Small intestine (tissue), 16 donors: ENCODE data around the gene QSOX1. TPM values are rescaled to one million over a fixed set of nuclear protein-coding genes. Genes with fewer than 3 reads are reported as not detected.

Experiments used
- DNase-seq, 2 donors: peaks; one replicate each; pipeline versions ENCODE4 v3.0.0 to v3.0.0-alpha.2; 2013
- FAIRE-seq: peaks from 2 replicates; lab custom pipeline; 2012; peaks lifted over from hg19 to GRCh38; lab: Jason Lieb, UNC
- H3K27ac ChIP-seq, 3 donors: one replicate each; pipeline ENCODE4 v1.5.1; 2013; ENCODE audit warnings: low read length in 2 of 3, mild to moderate bottlenecking in 2 of 3, control low read depth in 1 of 3, inconsistent platforms in 1 of 3, low read depth in 1 of 3, moderate library complexity in 1 of 3
- H3K27me3 ChIP-seq, 3 donors: one replicate each; pipeline ENCODE4 v1.6.1; 2013; ENCODE audit warnings: low read length in 3 of 3, inconsistent platforms in 1 of 3; ENCODE audit not compliant: control insufficient read depth in 3 of 3, insufficient read depth in 3 of 3
- H3K36me3 ChIP-seq, 3 donors: one replicate each; pipeline ENCODE4 v1.6.1; 2013; ENCODE audit warnings: low read length in 3 of 3, inconsistent platforms in 1 of 3, low read depth in 1 of 3, mild to moderate bottlenecking in 1 of 3, moderate library complexity in 1 of 3; ENCODE audit not compliant: control insufficient read depth in 3 of 3, insufficient read depth in 2 of 3
- H3K4me1 ChIP-seq, 3 donors: one replicate each; pipeline ENCODE4 v1.6.1; 2013; ENCODE audit warnings: low read length in 2 of 3, inconsistent platforms in 1 of 3, low read depth in 1 of 3, mild to moderate bottlenecking in 1 of 3, moderate library complexity in 1 of 3; ENCODE audit not compliant: control insufficient read depth in 3 of 3, insufficient read depth in 2 of 3
- H3K4me3 ChIP-seq, 3 donors: one replicate each; pipeline ENCODE4 v1.5.1; 2013; ENCODE audit warnings: low read length in 3 of 3, control low read depth in 1 of 3, inconsistent platforms in 1 of 3, low read depth in 1 of 3, mild to moderate bottlenecking in 1 of 3, moderate library complexity in 1 of 3
- H3K9me3 ChIP-seq, 2 donors: one replicate each; pipeline ENCODE4 v1.6.1; 2013; ENCODE audit warnings: low read depth in 1 of 2, low read length in 1 of 2; ENCODE audit not compliant: control insufficient read depth in 2 of 2, insufficient read depth in 1 of 2
- WGBS, 3 donors: extraction: QIAGEN DNeasy Blood & Tissue Kit; methylation state at CpG; one replicate each; pipeline ENCODE4 v1.1.7; 2013; 5-methylcytosine and 5-hydroxymethylcytosine counted together
- long read RNA-seq, 10 donors: transcript quantifications; one replicate each; lab custom pipeline, GENCODE V29; 2026
- polyA plus RNA-seq, 4 donors: library from polyadenylated mRNA; stranded (reverse) in 3 of 4; unstranded in 1 of 4; fragments of 200-250 nt in 3 of 4; fragments of 120-200 nt in 1 of 4; gene quantifications; one replicate each; pipeline versions ENCODE4 v1.2.1 to v1.2.3, GENCODE V29; 2013
- donor health status: healthy with polysubstance abuse.
- donor health status: control.
- donor health status: control.
- donor health status: Bipolar disorder and iron deficiency.
- donor health status: healthy.

Gene QSOX1, protein sequence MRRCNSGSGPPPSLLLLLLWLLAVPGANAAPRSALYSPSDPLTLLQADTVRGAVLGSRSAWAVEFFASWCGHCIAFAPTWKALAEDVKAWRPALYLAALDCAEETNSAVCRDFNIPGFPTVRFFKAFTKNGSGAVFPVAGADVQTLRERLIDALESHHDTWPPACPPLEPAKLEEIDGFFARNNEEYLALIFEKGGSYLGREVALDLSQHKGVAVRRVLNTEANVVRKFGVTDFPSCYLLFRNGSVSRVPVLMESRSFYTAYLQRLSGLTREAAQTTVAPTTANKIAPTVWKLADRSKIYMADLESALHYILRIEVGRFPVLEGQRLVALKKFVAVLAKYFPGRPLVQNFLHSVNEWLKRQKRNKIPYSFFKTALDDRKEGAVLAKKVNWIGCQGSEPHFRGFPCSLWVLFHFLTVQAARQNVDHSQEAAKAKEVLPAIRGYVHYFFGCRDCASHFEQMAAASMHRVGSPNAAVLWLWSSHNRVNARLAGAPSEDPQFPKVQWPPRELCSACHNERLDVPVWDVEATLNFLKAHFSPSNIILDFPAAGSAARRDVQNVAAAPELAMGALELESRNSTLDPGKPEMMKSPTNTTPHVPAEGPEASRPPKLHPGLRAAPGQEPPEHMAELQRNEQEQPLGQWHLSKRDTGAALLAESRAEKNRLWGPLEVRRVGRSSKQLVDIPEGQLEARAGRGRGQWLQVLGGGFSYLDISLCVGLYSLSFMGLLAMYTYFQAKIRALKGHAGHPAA
- 100 to 1,000 TPM in 1 of 4 donors, 10 to 100 TPM in 3; 18.1 to 115 (median 42.9) TPM for polyA plus RNA-seq
- long read RNA-seq, donor 1, result 0 reads
- long read RNA-seq, donor 2, full-length matches to known transcripts, result 2 of 2 reads
- long read RNA-seq, donor 2, partial matches to known transcripts, result 0 of 2 reads
- long read RNA-seq, donor 2, other reads (novel, unspliced or antisense), result 0 of 2 reads
- long read RNA-seq, donor 3, full-length matches to known transcripts, result 6 of 6 reads
- long read RNA-seq, donor 3, partial matches to known transcripts, result 0 of 6 reads
- long read RNA-seq, donor 3, other reads (novel, unspliced or antisense), result 0 of 6 reads
- long read RNA-seq, donor 4, result 0 reads
- long read RNA-seq, donor 5, full-length matches to known transcripts, result 1 of 1 reads
- long read RNA-seq, donor 5, partial matches to known transcripts, result 0 of 1 reads
- long read RNA-seq, donor 5, other reads (novel, unspliced or antisense), result 0 of 1 reads
- long read RNA-seq, donor 6, full-length matches to known transcripts, result 8 of 39 reads
- long read RNA-seq, donor 6, partial matches to known transcripts, result 31 of 39 reads
- long read RNA-seq, donor 6, other reads (novel, unspliced or antisense), result 0 of 39 reads
- long read RNA-seq, donor 7, result 0 reads
- long read RNA-seq, donor 8, partial matches to known transcripts, result 5 of 6 reads
- long read RNA-seq, donor 8, other reads (novel, unspliced or antisense), result 0 of 6 reads
- long read RNA-seq, donor 9, result 0 reads
- long read RNA-seq, donor 10, full-length matches to known transcripts, result 15 of 15 reads
- long read RNA-seq, donor 10, partial matches to known transcripts, result 0 of 15 reads
- long read RNA-seq, donor 10, other reads (novel, unspliced or antisense), result 0 of 15 reads

DNA sequence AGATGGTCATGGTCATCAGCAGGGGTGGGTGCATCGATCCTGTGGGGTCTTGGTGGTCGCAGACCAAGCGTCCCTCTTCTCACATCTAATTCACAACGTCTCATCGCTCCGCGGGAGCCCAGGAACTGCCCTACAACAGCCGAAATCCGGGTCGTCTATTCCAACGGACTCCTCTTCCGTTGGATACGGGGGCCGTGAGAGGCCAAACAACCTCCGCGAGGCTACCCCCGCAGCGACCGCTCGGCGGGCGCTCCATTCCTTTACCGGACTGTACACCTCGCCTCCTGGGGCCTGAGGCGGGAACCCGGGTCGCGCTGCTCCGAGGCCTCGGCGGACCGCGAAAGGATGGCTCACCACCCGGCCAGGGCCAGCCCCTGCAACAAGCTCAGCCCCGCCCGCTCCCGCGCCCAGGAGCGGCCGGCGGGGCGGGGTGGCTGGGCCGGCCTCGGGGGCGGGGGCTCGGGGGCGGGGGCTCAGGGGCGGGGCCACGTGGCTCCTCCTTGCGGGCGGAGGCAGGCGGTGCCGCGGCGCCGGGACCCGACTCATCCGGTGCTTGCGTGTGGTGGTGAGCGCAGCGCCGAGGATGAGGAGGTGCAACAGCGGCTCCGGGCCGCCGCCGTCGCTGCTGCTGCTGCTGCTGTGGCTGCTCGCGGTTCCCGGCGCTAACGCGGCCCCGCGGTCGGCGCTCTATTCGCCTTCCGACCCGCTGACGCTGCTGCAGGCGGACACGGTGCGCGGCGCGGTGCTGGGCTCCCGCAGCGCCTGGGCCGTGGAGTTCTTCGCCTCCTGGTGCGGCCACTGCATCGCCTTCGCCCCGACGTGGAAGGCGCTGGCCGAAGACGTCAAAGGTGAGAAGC, at the start of gene QSOX1:
Gene QSOX1, plus strand, starts transcription at position 545 of the 857 bp plus-strand sequence. Its CDS starts 39 bp downstream, at position 584.
- H3K4me1 ChIP-seq, result peaks cover 6 to 37% (median 12%) of the 10 kb centered on the region in 3 donors
- H3K27ac ChIP-seq, result peak within 1 kb of the TSS; percentile 60 to 89 (median 66)
- FAIRE-seq, result no peak
- peaks cover 0 to 27% (median 0%) of the 10 kb centered on the region in 3 donors for H3K27me3 ChIP-seq
- H3K9me3 ChIP-seq, result no peaks in the 10 kb centered on the region
- peak; percentile 86 to 89 for DNase-seq
- WGBS, 3 donors, result 0 to 1% (median 1%) methylated on average over 56 to 100 of the region's 100 CpGs
- H3K4me3 ChIP-seq, result peak within 1 kb of the TSS; percentile 76 to 84 (median 83)
- no peaks in the 10 kb centered on the region for H3K36me3 ChIP-seq

DNA sequence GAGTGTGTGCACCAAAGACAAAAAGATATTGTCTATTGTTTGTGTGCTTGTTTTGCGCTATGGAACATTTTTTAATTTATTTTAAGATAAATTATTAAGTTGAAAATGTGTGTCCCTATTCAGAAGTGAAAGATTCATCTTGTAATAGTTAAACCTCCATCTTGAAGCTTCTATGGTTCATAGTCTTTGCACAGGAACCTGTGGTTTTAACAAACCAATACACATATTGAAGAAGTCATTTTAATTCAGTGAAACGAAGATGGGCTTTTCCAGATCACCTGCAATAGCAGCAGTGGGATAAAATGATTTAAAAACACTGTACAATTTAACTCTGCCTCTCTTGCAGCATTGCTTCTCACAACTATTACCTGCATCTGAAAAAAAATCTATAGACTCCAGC, 42.6 kb upstream of the QSOX1 start:
- 83 to 94% (median 89%) methylated on average over 2 of the region's 2 CpGs for WGBS, 3 donors
- H3K27me3 ChIP-seq, result no peaks in the 10 kb centered on the region
- FAIRE-seq (no peak), DNase-seq (no peak)
- no peaks in the 10 kb centered on the region for H3K9me3 ChIP-seq
- peaks cover 11 to 20% (median 17%) of the 10 kb centered on the region in 3 donors for H3K36me3 ChIP-seq
- H3K4me1 ChIP-seq, result no peaks in the 10 kb centered on the region
- H3K27ac ChIP-seq, result no peak overlapping the region
- H3K4me3 ChIP-seq, result no peak overlapping the region

DNA sequence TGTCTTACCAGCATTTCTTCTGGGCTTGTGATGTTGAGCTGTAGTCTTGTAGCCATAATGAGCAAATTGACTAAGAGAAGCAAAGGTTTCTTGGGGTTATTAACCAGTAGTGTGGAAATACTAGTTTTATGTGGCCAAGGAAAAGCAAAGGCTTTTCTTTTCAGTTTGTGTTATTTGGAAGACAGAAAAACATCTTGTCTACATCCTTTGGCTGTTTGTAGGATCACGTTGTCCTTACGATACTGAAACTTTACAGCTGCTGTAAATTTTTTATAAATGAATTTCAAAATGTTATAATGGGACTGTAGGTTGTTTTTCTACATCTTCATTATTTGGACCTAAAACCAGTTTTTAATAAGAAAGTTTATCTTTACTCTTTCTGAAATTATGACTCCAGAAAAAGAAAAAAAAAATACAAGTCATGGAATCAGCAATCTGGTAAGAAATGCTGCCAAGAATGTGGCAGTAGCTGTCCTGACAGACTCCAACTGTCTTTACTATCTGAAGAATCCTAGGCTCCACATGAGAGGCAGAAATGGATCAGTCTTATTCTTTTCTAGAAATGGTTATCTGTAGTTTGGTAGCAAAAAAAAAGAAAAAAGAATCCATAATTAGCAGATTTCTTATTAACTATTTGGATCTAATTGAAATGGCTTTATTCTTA, 41.6 kb upstream of the QSOX1 start:
- Histone ChIP-seq H3K9me3 (no peaks in the 10 kb centered on the region), H3K27ac (no peak overlapping the region), H3K4me3 (no peak overlapping the region), H3K4me1 (no peaks in the 10 kb centered on the region), H3K36me3 (peaks cover 11 to 16% (median 14%) of the 10 kb centered on the region in 3 donors), H3K27me3 (no peaks in the 10 kb centered on the region)
- FAIRE-seq (no peak), DNase-seq (no peak)
- 79 to 100% (median 95%) methylated on average over 2 of the region's 2 CpGs for WGBS, 3 donors

DNA sequence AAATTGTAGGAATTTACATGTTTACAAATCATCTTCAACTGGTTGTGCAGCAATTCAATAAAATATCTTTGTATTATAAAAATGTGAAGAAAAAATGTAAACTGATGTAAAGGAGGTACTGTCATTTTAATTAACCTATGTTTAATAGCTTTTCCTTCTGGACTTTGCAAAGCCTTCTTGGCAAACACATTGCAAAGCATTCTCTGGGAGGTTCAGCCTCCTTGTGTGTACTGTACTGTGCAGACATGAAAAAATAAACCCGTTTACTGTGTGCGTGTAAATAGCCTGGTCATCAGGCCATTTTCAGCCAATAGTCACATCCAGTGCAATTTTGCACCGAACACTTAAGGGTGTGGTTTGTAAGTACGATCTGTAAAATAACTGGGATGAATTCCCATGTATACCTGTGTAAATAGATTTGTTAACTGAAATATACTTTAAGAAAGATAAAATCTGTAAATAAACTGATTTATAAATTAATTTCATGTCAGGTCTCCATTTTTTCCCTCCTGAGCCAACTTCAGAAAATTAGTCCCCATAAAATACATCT, 40.2 kb upstream of the QSOX1 start:
- Histone ChIP-seq H3K27me3 (no peaks in the 10 kb centered on the region), H3K36me3 (peaks cover 11 to 14% (median 12%) of the 10 kb centered on the region in 3 donors), H3K4me3 (no peak overlapping the region), H3K27ac (no peak overlapping the region), H3K4me1 (no peaks in the 10 kb centered on the region), H3K9me3 (no peaks in the 10 kb centered on the region)
- FAIRE-seq (no peak), DNase-seq (no peak)
- 70 to 84% (median 81%) methylated on average over 4 of the region's 4 CpGs for WGBS, 3 donors

DNA sequence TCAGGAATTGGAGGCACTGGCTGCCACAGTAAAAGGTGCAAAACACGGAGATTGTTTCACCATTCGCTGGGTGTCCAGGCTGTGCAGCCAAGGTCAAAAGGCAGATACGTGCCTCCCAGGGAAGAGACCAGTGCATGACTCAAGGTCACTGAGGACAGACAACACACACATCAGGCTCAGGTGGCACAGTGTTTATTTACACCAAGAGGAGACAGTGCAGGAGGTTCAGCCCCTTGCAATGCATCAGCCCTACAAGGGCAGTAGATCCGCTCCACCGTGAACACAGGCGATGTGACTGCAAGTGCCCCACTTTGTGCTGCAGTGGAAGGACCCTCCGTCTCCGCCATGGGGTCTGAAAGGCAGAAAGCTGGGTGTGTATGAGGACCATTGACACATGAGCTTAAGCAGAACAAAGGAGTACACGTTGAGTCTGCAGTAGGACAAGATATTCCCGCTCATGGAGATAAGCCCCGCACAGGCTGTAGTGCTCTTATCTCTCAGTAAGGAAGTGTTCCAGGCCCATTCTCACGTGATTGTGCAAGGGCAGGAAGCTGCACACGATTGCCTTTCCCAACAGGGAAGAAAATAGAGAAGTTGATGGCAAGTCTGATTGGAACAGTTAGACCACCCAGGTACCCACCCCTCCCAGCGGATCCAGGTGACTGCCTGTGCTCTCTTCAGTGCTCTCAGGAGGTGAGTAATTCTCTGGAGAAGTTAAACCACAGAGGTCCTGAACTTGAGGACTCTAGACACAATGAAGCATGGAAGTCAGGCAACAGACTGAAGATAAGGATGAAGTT, 37.5 kb upstream of the QSOX1 start:
- WGBS, 3 donors, result 69 to 71% (median 70%) methylated on average over 14 of the region's 14 CpGs
- Histone ChIP-seq H3K9me3 (no peaks in the 10 kb centered on the region), H3K36me3 (peaks cover 0 to 3% (median 2%) of the 10 kb centered on the region in 3 donors), H3K4me3 (no peak overlapping the region), H3K27me3 (no peaks in the 10 kb centered on the region), H3K4me1 (no peaks in the 10 kb centered on the region), H3K27ac (no peak overlapping the region)
- DNase-seq (peak; percentile 13 to 36), FAIRE-seq (no peak)

DNA sequence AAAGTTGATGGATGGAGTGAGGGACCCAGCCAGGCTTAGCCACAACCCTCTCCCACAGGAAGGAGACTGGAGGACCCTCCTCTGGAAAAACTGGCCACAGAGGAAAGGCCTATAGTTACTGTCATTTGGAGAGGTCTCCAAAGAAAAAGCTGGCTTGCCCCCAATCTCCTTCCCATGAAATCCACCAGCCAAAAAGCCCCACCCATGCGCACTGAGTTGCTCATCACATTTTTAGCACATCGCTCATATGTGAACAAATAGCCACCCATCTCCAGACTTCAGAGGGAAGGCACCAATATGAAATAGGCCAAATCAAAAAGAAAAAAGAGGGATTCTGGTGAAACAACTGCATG, 36.9 kb upstream of the QSOX1 start:
- Histone ChIP-seq H3K9me3 (no peaks in the 10 kb centered on the region), H3K4me3 (no peak overlapping the region), H3K27me3 (no peaks in the 10 kb centered on the region), H3K27ac (no peak overlapping the region), H3K36me3 (peaks cover 0 to 3% (median 0%) of the 10 kb centered on the region in 3 donors), H3K4me1 (no peaks in the 10 kb centered on the region)
- no peak for DNase-seq
- no peak for FAIRE-seq
- whole genome bisulfite sequencing, 3 donors, result 84 to 93% (median 93%) methylated on average over 2 of the region's 2 CpGs
